Measurements from ENCODE around the gene ZNF445.

- TF ChIP-seq, protein P1, sequence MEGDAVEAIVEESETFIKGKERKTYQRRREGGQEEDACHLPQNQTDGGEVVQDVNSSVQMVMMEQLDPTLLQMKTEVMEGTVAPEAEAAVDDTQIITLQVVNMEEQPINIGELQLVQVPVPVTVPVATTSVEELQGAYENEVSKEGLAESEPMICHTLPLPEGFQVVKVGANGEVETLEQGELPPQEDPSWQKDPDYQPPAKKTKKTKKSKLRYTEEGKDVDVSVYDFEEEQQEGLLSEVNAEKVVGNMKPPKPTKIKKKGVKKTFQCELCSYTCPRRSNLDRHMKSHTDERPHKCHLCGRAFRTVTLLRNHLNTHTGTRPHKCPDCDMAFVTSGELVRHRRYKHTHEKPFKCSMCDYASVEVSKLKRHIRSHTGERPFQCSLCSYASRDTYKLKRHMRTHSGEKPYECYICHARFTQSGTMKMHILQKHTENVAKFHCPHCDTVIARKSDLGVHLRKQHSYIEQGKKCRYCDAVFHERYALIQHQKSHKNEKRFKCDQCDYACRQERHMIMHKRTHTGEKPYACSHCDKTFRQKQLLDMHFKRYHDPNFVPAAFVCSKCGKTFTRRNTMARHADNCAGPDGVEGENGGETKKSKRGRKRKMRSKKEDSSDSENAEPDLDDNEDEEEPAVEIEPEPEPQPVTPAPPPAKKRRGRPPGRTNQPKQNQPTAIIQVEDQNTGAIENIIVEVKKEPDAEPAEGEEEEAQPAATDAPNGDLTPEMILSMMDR (IDR thresholded peaks at IDR 0.05; ENCODE audit: low read depth, low read length, poor library complexity, severe bottlenecking) = no peak
- no peak for TF ChIP-seq EZH2phosphoT487 (IDR thresholded peaks at IDR 0.05; ENCODE audit: borderline replicate concordance, low read length)
Observed at GRCh38 chr3:44476181-44476611, 1.3 kb downstream of the ZNF445 start.

All from DOHH2 (cell line).